Stimulated activated naive B cell treated with anti-CD40 and anti-IgM and Interleukin-4, amounts not matched to agents 10 μg/mL and 1 μg/mL and 100 μg/mL, for 72 hours (primary cell): ENCODE measurements around the gene ANO9.

Experiments used
- ATAC-seq, 2 donors: fragments of 150-1000 bp; cut with Tn5 transposase; replicated peaks; 2 replicates each; pipeline ENCODE4 v1.10.0; 2021; ENCODE audit warnings: moderate library complexity in 1 of 2
- DNase-seq: peaks from one replicate; pipeline ENCODE4 v3.0.0; 2021
- H3K27ac Mint-ChIP-seq: one replicate; pipeline ENCODE4 v1.8.0; 2022; ENCODE audit warnings: mild to moderate bottlenecking, mixed read lengths
- H3K27me3 Mint-ChIP-seq, 2 donors: one replicate each; pipeline ENCODE4 v1.8.0; 2022; ENCODE audit warnings: mixed read lengths in 2 of 2
- H3K36me3 Mint-ChIP-seq, 2 donors: one replicate each; pipeline ENCODE4 v1.8.0; 2022; ENCODE audit warnings: mixed read lengths in 2 of 2, mild to moderate bottlenecking in 1 of 2
- H3K4me1 Mint-ChIP-seq, 2 donors: one replicate each; pipeline ENCODE4 v1.8.0; 2022; ENCODE audit warnings: mixed read lengths in 2 of 2, mild to moderate bottlenecking in 1 of 2
- H3K4me3 Mint-ChIP-seq, 2 donors: one replicate each; pipeline ENCODE4 v1.8.0; 2022; ENCODE audit warnings: mild to moderate bottlenecking in 2 of 2, mixed read lengths in 2 of 2, moderate library complexity in 1 of 2
- H3K9me3 Mint-ChIP-seq, 2 donors: one replicate each; pipeline ENCODE4 v1.8.0; 2022; ENCODE audit warnings: mixed read lengths in 2 of 2, mild to moderate bottlenecking in 1 of 2

Gene ANO9

GRCh38 chr11:451738-452137, 9.9 kb upstream of the ANO9 start:
- ATAC-seq (no peak), DNase-seq (no peak)
- Mint-ChIP-seq H3K9me3 (no peaks in the 10 kb centered on the region), H3K4me3 (peak overlapping the region; percentile 86 to 94), H3K27me3 (no peaks in the 10 kb centered on the region), H3K27ac (peak overlapping the region; percentile 96), H3K36me3 (peaks cover 29 to 39% of the 10 kb centered on the region in 2 donors), H3K4me1 (peaks cover 37 to 52% of the 10 kb centered on the region in 2 donors)

DNA sequence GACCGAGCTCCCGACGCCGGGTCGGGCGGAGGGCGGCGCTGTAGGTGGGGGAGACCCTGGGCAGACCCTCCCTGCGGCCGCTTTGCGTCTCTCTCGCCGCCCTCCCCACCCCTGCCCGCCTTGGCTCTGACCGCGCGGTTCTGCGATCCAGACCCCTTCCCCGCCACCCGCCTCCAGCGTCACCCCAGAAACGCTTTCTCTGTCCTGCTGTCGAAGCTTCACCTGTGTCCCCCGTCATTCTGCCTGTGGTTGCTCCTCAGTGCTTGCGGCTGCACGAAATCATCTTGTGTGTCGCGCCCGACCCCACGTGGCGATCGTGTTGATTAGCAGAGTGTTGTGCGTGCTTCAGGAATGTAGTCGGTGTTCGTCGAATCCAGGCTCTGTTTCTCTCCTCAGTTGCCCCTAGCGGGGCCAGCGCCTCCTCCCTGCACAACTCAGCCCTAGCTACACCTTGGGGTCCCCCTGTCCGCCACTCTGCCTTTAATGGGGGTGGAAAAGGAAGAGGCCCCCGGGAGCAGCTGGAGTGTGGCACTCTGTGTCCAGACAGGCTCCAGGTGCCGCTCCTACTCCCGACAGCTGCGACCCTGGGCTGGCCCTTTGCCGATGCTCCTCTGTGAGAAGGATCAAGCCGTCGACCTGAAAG, 9.1 kb upstream of the ANO9 start:
- DNase-seq = peak; percentile 62
- H3K4me3 Mint-ChIP-seq = peak overlapping the region; percentile 86 to 94
- H3K9me3 Mint-ChIP-seq = no peaks in the 10 kb centered on the region

GRCh38 chr11:449889-450808, 8.3 kb upstream of the ANO9 start, which contains the start of gene PTDSS2:
Gene PTDSS2 (plus strand): TSS chr11:450279. CDS start chr11:450456, 177 bp downstream.
- peak within 1 kb of the TSS; percentile 98 for H3K27ac Mint-ChIP-seq

More for the DNA sequence above, 9.1 kb upstream of the ANO9 start:
- no peaks in the 10 kb centered on the region for H3K27me3 Mint-ChIP-seq
- peak; percentile 30 to 34 for ATAC-seq
- H3K27ac Mint-ChIP-seq = peak overlapping the region; percentile 96
- H3K4me1 Mint-ChIP-seq = peaks cover 32 to 46% of the 10 kb centered on the region in 2 donors
- H3K36me3 Mint-ChIP-seq = peaks cover 26 to 35% of the 10 kb centered on the region in 2 donors

DNA sequence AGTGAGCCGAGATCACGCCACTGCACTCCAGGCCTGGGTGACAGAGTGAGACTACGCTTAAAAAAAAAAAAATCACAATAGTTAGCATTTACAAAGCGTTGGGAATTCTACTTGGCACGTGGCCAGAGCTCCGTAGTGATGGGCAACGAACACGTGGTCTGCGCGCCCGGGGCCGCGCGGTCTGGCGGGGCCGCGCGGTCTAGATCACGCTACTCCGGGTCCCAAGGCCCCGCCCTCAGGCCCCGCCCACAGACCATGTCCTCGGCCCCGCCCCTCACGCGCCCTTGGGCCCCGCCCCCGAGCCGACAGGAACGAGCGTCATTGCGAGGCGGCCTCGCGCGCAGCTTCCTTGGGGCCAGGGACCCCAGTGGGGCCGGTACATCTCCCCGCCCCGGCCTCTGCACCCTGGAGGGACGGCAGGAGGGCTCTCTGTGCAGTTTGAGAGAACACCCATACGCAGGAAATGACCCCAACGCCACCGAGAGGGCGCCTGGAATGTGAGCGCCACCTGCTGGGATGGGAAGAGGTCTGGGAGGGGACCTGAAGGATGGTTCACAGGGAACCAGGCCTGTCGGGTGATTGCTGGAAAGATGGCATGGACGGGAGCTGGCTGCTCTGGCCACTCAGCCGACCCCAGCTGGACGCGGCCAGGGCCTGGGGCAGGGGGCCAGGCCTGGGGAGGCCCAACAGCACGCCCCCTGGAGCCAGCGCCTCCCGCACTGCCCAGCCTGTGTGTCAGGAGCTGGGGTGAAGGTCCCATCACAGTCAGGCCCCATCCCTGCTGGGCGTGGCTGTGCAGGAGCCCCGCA, 6.3 kb upstream of the ANO9 start:
- H3K4me1 Mint-ChIP-seq = peaks cover 29 to 31% of the 10 kb centered on the region in 2 donors
- DNase-seq (peak; percentile 89), ATAC-seq (peak; percentile 73 to 78)
- H3K27me3 Mint-ChIP-seq = peaks cover 0 to 6% of the 10 kb centered on the region in 2 donors
- no peaks in the 10 kb centered on the region for H3K9me3 Mint-ChIP-seq
- H3K4me3 Mint-ChIP-seq = peak overlapping the region; percentile 86 to 96
- H3K27ac Mint-ChIP-seq = peak overlapping the region; percentile 98
- H3K36me3 Mint-ChIP-seq = peaks cover 9 to 15% of the 10 kb centered on the region in 2 donors

More at GRCh38 chr11:449889-450808, 8.3 kb upstream of the ANO9 start, which contains the start of gene PTDSS2:
- Mint-ChIP-seq H3K4me1 (peaks cover 32 to 39% of the 10 kb centered on the region in 2 donors), H3K36me3 (peaks cover 26 to 29% of the 10 kb centered on the region in 2 donors), H3K27me3 (no peaks in the 10 kb centered on the region), H3K9me3 (no peaks in the 10 kb centered on the region), H3K4me3 (peak within 1 kb of the TSS; percentile 86 to 96)
- ATAC-seq (peak; percentile 86 to 88), DNase-seq (peak; percentile 90)

- Mint-ChIP-seq H3K4me3 (peak overlapping the region; percentile 32 to 56), H3K36me3 (peaks cover 5 to 10% of the 10 kb centered on the region in 2 donors), H3K9me3 (no peaks in the 10 kb centered on the region), H3K27ac (no peak overlapping the region), H3K4me1 (peaks cover 18 to 22% of the 10 kb centered on the region in 2 donors), H3K27me3 (peaks cover 0 to 6% of the 10 kb centered on the region in 2 donors)
- no peak for DNase-seq
- ATAC-seq = no peak
Measured at GRCh38 chr11:446891-447290, 5.1 kb upstream of the ANO9 start.

DNA sequence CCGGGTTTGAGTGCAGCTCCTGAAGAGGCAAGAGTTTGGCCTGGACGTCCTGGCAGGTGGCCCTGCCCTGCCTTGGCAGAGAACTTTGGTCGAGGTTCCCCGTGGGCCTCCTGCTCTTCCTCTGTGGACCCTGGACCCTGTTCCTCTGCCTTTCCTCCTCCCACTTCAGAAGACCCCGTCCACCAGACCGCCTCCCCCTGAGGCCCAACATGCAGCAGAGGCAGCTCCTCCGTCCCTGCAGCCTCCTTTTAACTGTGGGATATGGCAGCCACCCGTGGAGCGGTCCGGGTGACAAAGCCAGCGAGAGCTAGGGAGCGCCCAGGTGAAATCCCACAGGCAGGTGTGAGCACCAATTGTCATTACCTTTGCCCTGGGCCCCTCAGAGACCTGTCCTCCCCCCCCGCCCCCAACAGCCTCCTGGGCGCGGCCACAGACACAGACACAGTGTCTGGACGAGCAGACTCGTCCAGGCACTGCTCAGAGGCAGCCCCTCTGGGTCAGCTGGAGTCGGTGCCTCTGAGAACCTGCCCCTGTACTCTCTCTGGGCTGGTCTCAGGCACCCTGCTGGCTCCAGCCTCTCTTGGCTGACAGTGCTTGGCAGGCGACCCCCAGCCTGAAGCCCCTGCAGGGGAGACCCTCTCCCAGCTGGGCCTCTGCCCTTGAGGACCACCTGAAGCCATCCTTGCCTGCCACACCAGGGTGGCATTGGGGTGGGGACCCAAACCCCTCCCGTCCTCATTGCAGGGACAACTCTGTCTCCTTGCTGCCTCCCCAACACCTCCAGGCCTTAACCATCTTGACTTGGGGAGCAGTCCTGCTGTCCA, 4.2 kb upstream of the ANO9 start:
- peaks cover 1 to 8% of the 10 kb centered on the region in 2 donors for H3K27me3 Mint-ChIP-seq
- ATAC-seq (no peak), DNase-seq (no peak)
- peaks cover 2 to 3% of the 10 kb centered on the region in 2 donors for H3K36me3 Mint-ChIP-seq
- no peaks in the 10 kb centered on the region for H3K9me3 Mint-ChIP-seq
- no peak overlapping the region for H3K27ac Mint-ChIP-seq
- H3K4me3 Mint-ChIP-seq = no peak overlapping the region
- H3K4me1 Mint-ChIP-seq = peaks cover 12 to 20% of the 10 kb centered on the region in 2 donors

GRCh38 chr11:444396-445144, 2.8 kb upstream of the ANO9 start:
- Mint-ChIP-seq H3K36me3 (peaks cover 0 to 4% of the 10 kb centered on the region in 2 donors), H3K4me1 (peaks cover 18 to 22% of the 10 kb centered on the region in 2 donors), H3K27ac (no peak overlapping the region), H3K9me3 (no peaks in the 10 kb centered on the region), H3K4me3 (no peak overlapping the region), H3K27me3 (peaks cover 4 to 20% of the 10 kb centered on the region in 2 donors)
- ATAC-seq = no peak
- no peak for DNase-seq

GRCh38 chr11:443542-444199, 1.9 kb upstream of the ANO9 start:
- ATAC-seq (no peak), DNase-seq (no peak)
- H3K9me3 Mint-ChIP-seq = no peaks in the 10 kb centered on the region
- H3K4me1 Mint-ChIP-seq = peaks cover 17 to 18% of the 10 kb centered on the region in 2 donors
- peaks cover 0 to 4% of the 10 kb centered on the region in 2 donors for H3K36me3 Mint-ChIP-seq
- no peak overlapping the region for H3K27ac Mint-ChIP-seq
- H3K4me3 Mint-ChIP-seq = no peak overlapping the region
- peaks cover 4 to 23% of the 10 kb centered on the region in 2 donors for H3K27me3 Mint-ChIP-seq

GRCh38 chr11:442611-443081, 835 bp upstream of the ANO9 start:
- Mint-ChIP-seq H3K27me3 (peaks cover 4 to 23% of the 10 kb centered on the region in 2 donors), H3K9me3 (no peaks in the 10 kb centered on the region), H3K4me3 (no peak overlapping the region), H3K36me3 (peaks cover 0 to 4% of the 10 kb centered on the region in 2 donors), H3K4me1 (peaks cover 15% of the 10 kb centered on the region in 2 donors), H3K27ac (no peak overlapping the region)
- DNase-seq = no peak
- no peak for ATAC-seq

DNA sequence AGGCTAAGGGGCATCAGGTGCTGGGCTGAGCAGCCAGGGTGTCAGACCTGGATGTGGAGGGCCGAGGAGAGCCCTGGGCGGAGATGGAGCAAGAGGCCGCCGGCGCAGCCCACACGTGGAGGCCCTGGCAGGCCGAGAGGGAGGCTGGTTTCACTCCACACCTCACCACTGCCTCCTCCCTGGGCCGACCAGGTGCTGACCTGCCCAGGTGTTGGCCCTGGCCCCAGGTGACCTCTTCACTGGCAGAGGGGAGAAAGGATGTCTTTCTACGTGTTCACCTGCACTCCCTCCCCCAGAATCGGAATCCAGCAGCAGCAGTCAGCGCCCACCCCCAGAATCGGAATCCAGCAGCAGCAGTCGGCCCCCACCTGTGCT, 781 bp downstream of the ANO9 start:
- DNase-seq (no peak), ATAC-seq (no peak)
- peak overlapping the region; percentile 60 for H3K27ac Mint-ChIP-seq
- H3K27me3 Mint-ChIP-seq = peaks cover 4 to 23% of the 10 kb centered on the region in 2 donors
- peaks cover 15 to 20% of the 10 kb centered on the region in 2 donors for H3K4me1 Mint-ChIP-seq
- H3K9me3 Mint-ChIP-seq = no peaks in the 10 kb centered on the region
- peak overlapping the region; percentile 73 to 77 for H3K4me3 Mint-ChIP-seq
- H3K36me3 Mint-ChIP-seq = peaks cover 4 to 7% of the 10 kb centered on the region in 2 donors

DNA sequence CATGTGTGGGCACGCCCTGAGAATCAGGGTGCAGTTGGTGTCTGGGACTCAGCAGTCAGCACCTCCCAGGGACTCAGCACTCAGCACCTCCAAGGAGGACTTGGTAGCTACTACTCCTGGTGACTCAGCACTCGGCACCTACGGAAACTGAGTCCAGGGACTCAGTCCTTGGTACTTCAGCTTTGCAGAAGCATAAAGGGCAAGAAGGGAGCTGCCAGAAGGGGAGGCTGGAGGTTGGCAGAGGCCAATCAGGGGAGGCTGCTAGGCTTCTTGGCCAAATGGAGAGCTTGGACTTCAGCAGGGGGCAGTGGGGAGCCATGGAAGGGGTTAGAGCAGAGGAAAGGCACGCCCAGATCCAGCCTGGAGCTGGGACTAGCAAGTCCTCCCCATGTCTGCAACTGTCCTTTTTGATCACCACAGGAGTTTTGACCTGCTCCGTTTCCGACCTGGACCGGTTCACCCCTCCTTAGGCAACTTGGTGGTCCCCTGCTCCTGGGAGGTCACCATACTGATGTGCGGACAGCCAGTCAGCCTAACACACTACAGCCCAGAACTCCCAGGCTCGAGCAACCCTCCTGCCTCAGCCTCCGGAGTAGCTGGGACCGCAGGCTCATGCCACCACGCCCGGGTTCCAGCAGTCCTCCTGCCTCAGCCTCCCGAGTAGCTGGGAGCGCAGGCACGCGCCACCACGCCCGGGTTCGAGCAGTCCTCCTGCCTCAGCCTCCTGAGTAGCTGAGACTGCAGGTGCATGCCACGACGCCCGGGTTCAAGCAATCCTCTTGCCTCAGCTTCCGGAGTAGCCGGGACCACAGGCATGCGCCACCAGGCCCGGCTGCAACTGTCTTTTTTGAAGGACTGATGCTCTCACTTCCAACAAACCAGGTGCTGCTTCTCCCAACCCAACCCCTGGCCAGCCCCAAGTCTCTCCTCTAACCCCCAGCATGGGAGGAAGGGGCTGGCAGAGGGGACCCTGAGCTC, 1.5 kb downstream of the ANO9 start:
- H3K36me3 Mint-ChIP-seq = peaks cover 4 to 7% of the 10 kb centered on the region in 2 donors
- H3K27me3 Mint-ChIP-seq = peaks cover 4 to 23% of the 10 kb centered on the region in 2 donors
- H3K4me3 Mint-ChIP-seq = peak overlapping the region; percentile 73 to 77
- H3K4me1 Mint-ChIP-seq = peaks cover 15 to 20% of the 10 kb centered on the region in 2 donors
- H3K9me3 Mint-ChIP-seq = no peaks in the 10 kb centered on the region
- ATAC-seq (no peak), DNase-seq (no peak)
- peak overlapping the region; percentile 69 for H3K27ac Mint-ChIP-seq
